ENCODE data around the gene SSR1.

DNA sequence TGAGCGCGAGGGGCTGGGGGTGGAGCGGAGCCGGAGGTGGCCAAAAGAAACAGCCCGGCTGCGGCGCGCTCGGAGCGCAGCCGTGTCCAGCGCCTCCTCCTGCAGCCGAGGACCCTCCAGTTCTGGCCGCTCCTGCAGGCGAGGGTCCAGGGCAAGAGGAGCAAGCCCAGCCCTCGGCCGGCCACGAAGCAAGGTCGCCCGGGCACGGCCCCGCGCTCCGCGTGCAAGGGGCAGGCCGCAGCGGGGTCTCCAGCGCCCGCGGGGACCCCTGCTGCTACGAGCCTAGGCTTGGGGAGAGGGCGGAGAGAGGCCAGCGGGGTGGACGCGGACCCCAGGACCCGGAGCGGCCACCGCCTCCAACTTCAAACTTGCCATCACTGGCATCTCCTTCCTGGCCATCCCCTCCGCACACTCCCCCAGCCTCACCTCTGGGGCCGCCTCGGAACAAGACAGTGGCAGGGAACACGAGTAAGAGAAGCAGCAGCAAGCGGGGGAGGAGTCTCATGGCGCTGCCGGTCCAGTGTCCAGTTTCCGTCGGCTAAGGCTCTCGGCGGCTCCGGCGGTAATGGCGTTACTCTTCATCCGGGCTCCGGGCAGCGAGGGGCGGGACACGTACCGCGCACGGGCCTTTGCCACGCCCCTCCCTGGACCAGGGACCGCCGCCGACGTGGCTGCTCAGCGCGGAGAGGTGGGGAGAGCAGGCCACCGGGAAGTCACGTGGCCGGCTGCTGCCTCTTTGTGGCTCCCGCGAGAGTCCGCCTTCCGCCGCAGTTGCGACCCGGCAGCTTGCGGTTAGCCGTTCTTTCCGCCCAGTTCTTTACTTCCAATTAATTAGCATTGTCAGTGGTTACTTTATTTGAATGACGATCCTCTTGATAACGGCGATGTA, at the start of gene SSR1:
- no peak for TF ChIP-seq FOXM1 (IDR thresholded peaks at IDR 0.05; ENCODE audit: borderline replicate concordance, low read depth)
- TF ChIP-seq, protein P1, sequence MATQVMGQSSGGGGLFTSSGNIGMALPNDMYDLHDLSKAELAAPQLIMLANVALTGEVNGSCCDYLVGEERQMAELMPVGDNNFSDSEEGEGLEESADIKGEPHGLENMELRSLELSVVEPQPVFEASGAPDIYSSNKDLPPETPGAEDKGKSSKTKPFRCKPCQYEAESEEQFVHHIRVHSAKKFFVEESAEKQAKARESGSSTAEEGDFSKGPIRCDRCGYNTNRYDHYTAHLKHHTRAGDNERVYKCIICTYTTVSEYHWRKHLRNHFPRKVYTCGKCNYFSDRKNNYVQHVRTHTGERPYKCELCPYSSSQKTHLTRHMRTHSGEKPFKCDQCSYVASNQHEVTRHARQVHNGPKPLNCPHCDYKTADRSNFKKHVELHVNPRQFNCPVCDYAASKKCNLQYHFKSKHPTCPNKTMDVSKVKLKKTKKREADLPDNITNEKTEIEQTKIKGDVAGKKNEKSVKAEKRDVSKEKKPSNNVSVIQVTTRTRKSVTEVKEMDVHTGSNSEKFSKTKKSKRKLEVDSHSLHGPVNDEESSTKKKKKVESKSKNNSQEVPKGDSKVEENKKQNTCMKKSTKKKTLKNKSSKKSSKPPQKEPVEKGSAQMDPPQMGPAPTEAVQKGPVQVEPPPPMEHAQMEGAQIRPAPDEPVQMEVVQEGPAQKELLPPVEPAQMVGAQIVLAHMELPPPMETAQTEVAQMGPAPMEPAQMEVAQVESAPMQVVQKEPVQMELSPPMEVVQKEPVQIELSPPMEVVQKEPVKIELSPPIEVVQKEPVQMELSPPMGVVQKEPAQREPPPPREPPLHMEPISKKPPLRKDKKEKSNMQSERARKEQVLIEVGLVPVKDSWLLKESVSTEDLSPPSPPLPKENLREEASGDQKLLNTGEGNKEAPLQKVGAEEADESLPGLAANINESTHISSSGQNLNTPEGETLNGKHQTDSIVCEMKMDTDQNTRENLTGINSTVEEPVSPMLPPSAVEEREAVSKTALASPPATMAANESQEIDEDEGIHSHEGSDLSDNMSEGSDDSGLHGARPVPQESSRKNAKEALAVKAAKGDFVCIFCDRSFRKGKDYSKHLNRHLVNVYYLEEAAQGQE (IDR thresholded peaks at IDR 0.05; ENCODE audit: low read depth), result no peak
- no peak for TF ChIP-seq EP300 (IDR thresholded peaks at IDR 0.05; ENCODE audit: borderline replicate concordance)
- TF ChIP-seq EGR1 (IDR thresholded peaks at IDR 0.05), result peak; percentile 6; the same call in 1 of the 2 replicates
- TF ChIP-seq, protein P2, sequence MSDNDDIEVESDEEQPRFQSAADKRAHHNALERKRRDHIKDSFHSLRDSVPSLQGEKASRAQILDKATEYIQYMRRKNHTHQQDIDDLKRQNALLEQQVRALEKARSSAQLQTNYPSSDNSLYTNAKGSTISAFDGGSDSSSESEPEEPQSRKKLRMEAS (IDR thresholded peaks at IDR 0.05), result peak; percentile 91
- no peak; the same call in 1 of the 2 replicates for TF ChIP-seq TCF12 (IDR thresholded peaks at IDR 0.05; ENCODE audit: low read depth)
- TF ChIP-seq YY1 (IDR thresholded peaks at IDR 0.05; ENCODE audit: low read depth), result peak; percentile 90
- TF ChIP-seq, protein P3, sequence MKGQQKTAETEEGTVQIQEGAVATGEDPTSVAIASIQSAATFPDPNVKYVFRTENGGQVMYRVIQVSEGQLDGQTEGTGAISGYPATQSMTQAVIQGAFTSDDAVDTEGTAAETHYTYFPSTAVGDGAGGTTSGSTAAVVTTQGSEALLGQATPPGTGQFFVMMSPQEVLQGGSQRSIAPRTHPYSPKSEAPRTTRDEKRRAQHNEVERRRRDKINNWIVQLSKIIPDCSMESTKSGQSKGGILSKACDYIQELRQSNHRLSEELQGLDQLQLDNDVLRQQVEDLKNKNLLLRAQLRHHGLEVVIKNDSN (IDR thresholded peaks at IDR 0.05), result peak; percentile 98
- TF ChIP-seq RAD21 (IDR thresholded peaks at IDR 0.05; ENCODE audit: low read depth), result 0 out of 2 replicates have a peak, but pooled peaks have one; percentile 5
